ENCODE results near the gene DCC. TPM values are rescaled to one million over a fixed set of nuclear protein-coding genes. Genes with fewer than 3 reads are reported as not detected.
"Not testable (repeated sequence)": the region's sequence is repeated elsewhere in the genome, so short reads cannot be mapped to it uniquely, and the experiment has no call there.

DCC gene
- total and polyA plus RNA-seq, 2 donors (not counting 1 experiment from before 2014, with no cell fraction given): not detected

DNA sequence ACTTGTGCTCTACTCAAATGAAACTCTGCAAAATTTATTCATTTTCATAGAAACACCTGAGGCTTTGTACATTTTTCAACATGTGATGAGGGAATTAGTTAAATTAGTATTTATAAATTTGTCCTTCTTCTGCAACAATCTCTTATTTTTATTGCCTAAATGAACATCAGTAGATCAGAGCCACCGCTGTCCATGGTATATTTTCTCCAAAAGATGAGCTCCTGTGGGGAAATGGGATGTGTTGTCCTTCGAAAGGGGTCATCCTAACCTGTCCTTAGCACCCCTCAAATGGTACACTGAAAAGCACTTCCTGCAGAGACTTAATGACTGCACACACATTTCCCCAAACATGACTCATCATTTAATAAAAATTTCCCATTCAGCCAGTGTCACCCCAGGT lies 1169.9 kb downstream of the DCC start:
- H3K79me2 ChIP-seq (ENCODE audit: control insufficient read depth, insufficient read depth, low read length): no peaks in the 10 kb centered on the region
- intact Hi-C loops (cut with micrococcal nuclease): no loop called here
- DNase-seq: no peak
- Mint-ChIP-seq H3K4me3 (no peak overlapping the region), H3K4me1 (no peaks in the 10 kb centered on the region), H3K27ac (no peak overlapping the region), H3K27me3 (no peaks in the 10 kb centered on the region), H3K9me3 (ENCODE audit: insufficient read depth) (no peaks in the 10 kb centered on the region)
- no peak overlapping the region for H3K9ac ChIP-seq (ENCODE audit: low read length)
- H3K4me3 ChIP-seq (ENCODE audit: control extremely low read depth in 1 of 5, extremely low read depth in 1 of 5, insufficient read depth in 1 of 5, low read depth in 2 of 5, low read length in 4 of 5): no peak overlapping the region
- no peaks in the 10 kb centered on the region for H3K9me3 ChIP-seq (ENCODE audit: control extremely low read depth in 1 of 3, control insufficient read depth in 2 of 3, insufficient read depth in 1 of 3, low read length in 2 of 3)
- no peaks in the 10 kb centered on the region for H4K20me1 ChIP-seq (ENCODE audit: control insufficient read depth, insufficient read depth, low read length, poor library complexity, severe bottlenecking)
- CTCF ChIA-PET: no interaction called here
- no peak for TF ChIP-seq EZH2 (IDR thresholded peaks at IDR 0.05; ENCODE audit: borderline replicate concordance, insufficient read depth, low read depth, low read length, poor library complexity, severe bottlenecking)
- TF ChIP-seq, protein P1, sequence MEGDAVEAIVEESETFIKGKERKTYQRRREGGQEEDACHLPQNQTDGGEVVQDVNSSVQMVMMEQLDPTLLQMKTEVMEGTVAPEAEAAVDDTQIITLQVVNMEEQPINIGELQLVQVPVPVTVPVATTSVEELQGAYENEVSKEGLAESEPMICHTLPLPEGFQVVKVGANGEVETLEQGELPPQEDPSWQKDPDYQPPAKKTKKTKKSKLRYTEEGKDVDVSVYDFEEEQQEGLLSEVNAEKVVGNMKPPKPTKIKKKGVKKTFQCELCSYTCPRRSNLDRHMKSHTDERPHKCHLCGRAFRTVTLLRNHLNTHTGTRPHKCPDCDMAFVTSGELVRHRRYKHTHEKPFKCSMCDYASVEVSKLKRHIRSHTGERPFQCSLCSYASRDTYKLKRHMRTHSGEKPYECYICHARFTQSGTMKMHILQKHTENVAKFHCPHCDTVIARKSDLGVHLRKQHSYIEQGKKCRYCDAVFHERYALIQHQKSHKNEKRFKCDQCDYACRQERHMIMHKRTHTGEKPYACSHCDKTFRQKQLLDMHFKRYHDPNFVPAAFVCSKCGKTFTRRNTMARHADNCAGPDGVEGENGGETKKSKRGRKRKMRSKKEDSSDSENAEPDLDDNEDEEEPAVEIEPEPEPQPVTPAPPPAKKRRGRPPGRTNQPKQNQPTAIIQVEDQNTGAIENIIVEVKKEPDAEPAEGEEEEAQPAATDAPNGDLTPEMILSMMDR (IDR thresholded peaks at IDR 0.05): no peak
- H3K27me3 ChIP-seq (replicated peaks in 1 of 4; ENCODE audit: control extremely low read depth in 1 of 4, control insufficient read depth in 3 of 4, insufficient read depth in 4 of 4, low read length in 3 of 4): no peaks in the 10 kb centered on the region
- H3K36me3 ChIP-seq (replicated peaks in 1 of 2; ENCODE audit: control extremely low read depth in 1 of 2, control insufficient read depth in 1 of 2, extremely low read depth in 1 of 2, insufficient read depth in 2 of 2, low read length in 1 of 2): no peaks in the 10 kb centered on the region
- no peak overlapping the region for H3K27ac ChIP-seq (ENCODE audit: low read length in 2 of 2)
- no peak overlapping the region for H3K4me2 ChIP-seq (replicated peaks; ENCODE audit: low read depth, low read length, poor library complexity, severe bottlenecking)
- no peak overlapping the region for H2AFZ ChIP-seq (ENCODE audit: insufficient read depth, low read depth, low read length, poor library complexity, severe bottlenecking)
- H3K4me1 ChIP-seq (ENCODE audit: control insufficient read depth in 2 of 2, insufficient read depth in 2 of 2, low read length in 2 of 2): no peaks in the 10 kb centered on the region
- POLR2A ChIA-PET: no interaction called here
- WGBS (ENCODE audit: insufficient coverage): 20% methylated on average over 1 of the region's 2 CpGs
- ATAC-seq (ENCODE audit: low read depth): no peak

DNA sequence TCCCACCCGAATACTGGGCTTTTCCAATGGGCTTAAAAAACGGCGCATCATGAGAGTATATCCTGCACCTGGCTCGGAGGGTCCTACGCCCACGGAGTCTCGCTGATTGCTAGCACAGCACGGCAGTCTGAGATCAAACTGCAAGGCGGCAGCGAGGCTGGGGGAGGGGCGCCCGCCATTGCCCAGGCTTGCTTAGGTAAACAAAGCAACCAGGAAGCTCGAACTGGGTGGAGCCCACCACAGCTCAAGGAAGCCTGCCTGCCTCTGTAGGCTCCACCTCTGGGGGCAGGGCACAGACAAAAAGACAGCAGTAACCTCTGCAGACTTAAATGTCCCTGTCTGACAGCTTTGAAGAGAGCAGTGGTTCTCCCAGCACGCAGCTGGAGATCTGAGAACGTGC lies 1171.7 kb downstream of the DCC start:
- POLR2A ChIA-PET; H3K27me3 Mint-ChIP-seq; H3K79me2 ChIP-seq (ENCODE audit: control insufficient read depth, insufficient read depth, low read length); intact Hi-C loops (cut with micrococcal nuclease); DNase-seq; H3K36me3 ChIP-seq (replicated peaks in 1 of 2; ENCODE audit: control extremely low read depth in 1 of 2, control insufficient read depth in 1 of 2, extremely low read depth in 1 of 2, insufficient read depth in 2 of 2, low read length in 1 of 2); ATAC-seq (ENCODE audit: low read depth); H4K20me1 ChIP-seq (ENCODE audit: control insufficient read depth, insufficient read depth, low read length, poor library complexity, severe bottlenecking); H3K4me1 Mint-ChIP-seq; H3K4me3 ChIP-seq (ENCODE audit: control extremely low read depth in 1 of 5, extremely low read depth in 1 of 5, insufficient read depth in 1 of 5, low read depth in 2 of 5, low read length in 4 of 5); H2AFZ ChIP-seq (ENCODE audit: insufficient read depth, low read depth, low read length, poor library complexity, severe bottlenecking); CTCF ChIA-PET; H3K4me1 ChIP-seq (ENCODE audit: control insufficient read depth in 2 of 2, insufficient read depth in 2 of 2, low read length in 2 of 2); H3K27ac Mint-ChIP-seq; H3K4me3 Mint-ChIP-seq; H3K9me3 ChIP-seq (ENCODE audit: control extremely low read depth in 1 of 3, control insufficient read depth in 2 of 3, insufficient read depth in 1 of 3, low read length in 2 of 3); H3K9ac ChIP-seq (ENCODE audit: low read length); H3K9me3 Mint-ChIP-seq (ENCODE audit: insufficient read depth); H3K4me2 ChIP-seq (replicated peaks; ENCODE audit: low read depth, low read length, poor library complexity, severe bottlenecking); H3K27ac ChIP-seq (ENCODE audit: low read length in 2 of 2); H3K27me3 ChIP-seq (replicated peaks in 1 of 4; ENCODE audit: control extremely low read depth in 1 of 4, control insufficient read depth in 3 of 4, insufficient read depth in 4 of 4, low read length in 3 of 4): not testable (repeated sequence)
- 97% methylated on average over 11 of the region's 15 CpGs for WGBS (ENCODE audit: insufficient coverage)

All from B cell (primary cell).